Ascending aorta (tissue), 2 donors: Measurements from ENCODE around the gene ADAM8. TPM values are rescaled to one million over a fixed set of nuclear protein-coding genes. Genes with fewer than 3 reads are reported as not detected.
"Not testable (repeated sequence)": the region's sequence is repeated elsewhere in the genome, so short reads cannot be mapped to it uniquely, and the experiment has no call there.

Source experiments
- DNase-seq, 2 donors: peaks; one replicate each; pipeline ENCODE4 v3.0.0-alpha.2; 2019; ENCODE audit warnings: low spot score in 2 of 2
- H3K27ac ChIP-seq, 2 donors: fragments of 200-600 bp; sonication (generic); one replicate each; pipeline ENCODE4 v1.5.1; 2016 to 2017; ENCODE audit warnings: mild to moderate bottlenecking in 1 of 2
- H3K27me3 ChIP-seq: fragments of 200-600 bp; sonication (generic); one replicate; pipeline ENCODE4 v1.5.1; 2017
- H3K36me3 ChIP-seq, 2 donors: fragments of 200-600 bp; sonication (generic); one replicate each; pipeline ENCODE4 v1.5.1; 2016
- H3K4me1 ChIP-seq, 2 donors: fragments of 200-600 bp; sonication (generic); one replicate each; pipeline ENCODE4 v1.5.1; 2016 to 2017; ENCODE audit warnings: mild to moderate bottlenecking in 1 of 2
- H3K4me3 ChIP-seq, 2 donors: fragments of 200-600 bp; sonication (generic); one replicate each; pipeline ENCODE4 v1.5.1; 2016 to 2017; ENCODE audit warnings: mild to moderate bottlenecking in 1 of 2
- H3K9me3 ChIP-seq, 2 donors: fragments of 200-600 bp; sonication (generic); one replicate each; pipeline ENCODE4 v1.5.1; 2016
- CTCF ChIP-seq, 3 experiments: fragments of 200-600 bp in 2 of 3; fragments of 450-650 bp in 1 of 3; sonication (generic) in 2 of 3; IDR thresholded peaks; one replicate each; pipeline ENCODE4 v1.5.1; 2016 to 2019; ENCODE audit warnings: antibody characterized with exemption in 3 of 3, mild to moderate bottlenecking in 1 of 3, moderate library complexity in 1 of 3
- intact Hi-C: fragments of 100-400 bp; cut with DNase I; formaldehyde crosslinking; loops from one replicate; pipeline ENCODE4 v1.15.1; 2023
- total RNA-seq: library from RNA; depleted of rRNA; stranded (reverse); fragments of >200 nt; gene quantifications from one replicate; pipeline ENCODE4 v1.1.0, GENCODE V29; 2016

ADAM8 gene
- total RNA-seq, 1 donor from 2014 or later, result 21.4 TPM

- Histone ChIP-seq H3K4me1 (no peaks in the 10 kb centered on the region), H3K27ac (no peak overlapping the region), H3K27me3 (no peaks in the 10 kb centered on the region), H3K36me3 (no peaks in the 10 kb centered on the region), H3K9me3 (no peaks in the 10 kb centered on the region), H3K4me3 (no peak overlapping the region)
- TF ChIP-seq CTCF (IDR thresholded peaks at IDR 0.05), result no peak
- DNase-seq, result no peak
- intact Hi-C loops, result no loop called here
Observed at GRCh38 chr10:133226251-133226808, 50.3 kb downstream of the ADAM8 start.

GRCh38 chr10:133225707-133226191 lies 50.9 kb downstream of the ADAM8 start:
- DNase-seq, result no peak
- no peaks in the 10 kb centered on the region for H3K36me3 ChIP-seq
- H3K9me3 ChIP-seq, result no peaks in the 10 kb centered on the region
- H3K4me3 ChIP-seq, result no peak overlapping the region
- intact Hi-C loops, result no loop called here
- no peak for TF ChIP-seq CTCF (IDR thresholded peaks at IDR 0.05)
- no peak overlapping the region for H3K27ac ChIP-seq
- H3K4me1 ChIP-seq, result no peaks in the 10 kb centered on the region
- no peaks in the 10 kb centered on the region for H3K27me3 ChIP-seq

- DNase-seq, result no peak
- no peak overlapping the region for H3K4me3 ChIP-seq
- H3K27ac ChIP-seq, result no peak overlapping the region
- H3K36me3 ChIP-seq, result no peaks in the 10 kb centered on the region
- peaks cover under 1% of the 10 kb centered on the region for H3K27me3 ChIP-seq
- no peak for TF ChIP-seq CTCF (IDR thresholded peaks at IDR 0.05)
- intact Hi-C loops, result no loop called here
- no peaks in the 10 kb centered on the region for H3K4me1 ChIP-seq
- no peaks in the 10 kb centered on the region for H3K9me3 ChIP-seq
Observed at GRCh38 chr10:133224756-133225372, 51.8 kb downstream of the ADAM8 start.

GRCh38 chr10:133224076-133224475 lies 52.6 kb downstream of the ADAM8 start:
- Histone ChIP-seq H3K27ac (no peak overlapping the region), H3K9me3 (no peaks in the 10 kb centered on the region), H3K36me3 (no peaks in the 10 kb centered on the region), H3K27me3 (peaks cover 9% of the 10 kb centered on the region), H3K4me3 (no peak overlapping the region), H3K4me1 (no peaks in the 10 kb centered on the region)
- no peak for DNase-seq
- no peak for TF ChIP-seq CTCF (IDR thresholded peaks at IDR 0.05)
- intact Hi-C loops, result no loop called here

DNA sequence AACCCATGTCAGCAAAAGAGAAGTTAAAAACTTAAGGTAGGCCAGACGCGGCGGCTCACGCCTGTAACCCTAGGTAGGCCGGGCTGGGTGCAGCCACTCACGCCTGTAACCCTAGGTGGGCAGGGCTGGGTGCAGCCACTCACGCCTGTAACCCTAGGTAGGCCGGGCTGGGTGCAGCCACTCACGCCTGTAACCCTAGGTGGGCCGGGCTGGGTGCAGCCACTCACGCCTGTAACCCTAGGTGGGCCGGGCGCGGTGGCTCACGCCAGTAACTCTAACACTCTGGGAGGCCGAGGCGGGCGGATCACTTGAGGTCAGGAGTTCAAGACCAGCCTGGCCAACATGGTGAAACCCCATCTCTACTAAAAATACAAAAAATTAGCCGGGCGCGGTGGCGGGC lies 54.9 kb downstream of the ADAM8 start:
- H3K36me3 ChIP-seq, H3K27ac ChIP-seq, H3K4me3 ChIP-seq, H3K27me3 ChIP-seq, DNase-seq, intact Hi-C loops, H3K4me1 ChIP-seq, H3K9me3 ChIP-seq: not testable (repeated sequence)

GRCh38 chr10:133221331-133221730 lies 55.3 kb downstream of the ADAM8 start:
- TF ChIP-seq CTCF (IDR thresholded peaks at IDR 0.05), result no peak
- no peaks in the 10 kb centered on the region for H3K4me1 ChIP-seq
- H3K4me3 ChIP-seq, result no peak overlapping the region
- H3K27me3 ChIP-seq, result peaks cover 9% of the 10 kb centered on the region
- no peak overlapping the region for H3K27ac ChIP-seq
- intact Hi-C loops, result no loop called here
- H3K9me3 ChIP-seq, result no peaks in the 10 kb centered on the region
- DNase-seq, result no peak
- H3K36me3 ChIP-seq, result no peaks in the 10 kb centered on the region
